ENCODE results near the gene COX6A2. TPM values are rescaled to one million over a fixed set of nuclear protein-coding genes. Genes with fewer than 3 reads are reported as not detected.
A peak's percentile ranks its signal among the peaks of the same experiment; 100 is the strongest.

The COX6A2 gene
- total RNA-seq, 1 donor from 2014 or later = not detected

GRCh38 chr16:31470615-31471014 is 42.5 kb upstream of the COX6A2 start:
- no peak for DNase-seq (ENCODE audit: low spot score)
- Mint-ChIP-seq H3K27me3 (ENCODE audit: insufficient read depth) (peaks cover 45% of the 10 kb centered on the region), H3K4me1 (ENCODE audit: low read depth) (peaks cover 22% of the 10 kb centered on the region), H3K4me3 (no peak overlapping the region), H3K27ac (no peak overlapping the region), H3K36me3 (ENCODE audit: low read depth) (peaks cover 3% of the 10 kb centered on the region), H3K9me3 (no peaks in the 10 kb centered on the region)
- intact Hi-C loops (cut with micrococcal nuclease) = loop anchor here (10.0 kb wide), 1 partner anchor 64 kb away; no protein-coding TSS in a partner anchor

DNA sequence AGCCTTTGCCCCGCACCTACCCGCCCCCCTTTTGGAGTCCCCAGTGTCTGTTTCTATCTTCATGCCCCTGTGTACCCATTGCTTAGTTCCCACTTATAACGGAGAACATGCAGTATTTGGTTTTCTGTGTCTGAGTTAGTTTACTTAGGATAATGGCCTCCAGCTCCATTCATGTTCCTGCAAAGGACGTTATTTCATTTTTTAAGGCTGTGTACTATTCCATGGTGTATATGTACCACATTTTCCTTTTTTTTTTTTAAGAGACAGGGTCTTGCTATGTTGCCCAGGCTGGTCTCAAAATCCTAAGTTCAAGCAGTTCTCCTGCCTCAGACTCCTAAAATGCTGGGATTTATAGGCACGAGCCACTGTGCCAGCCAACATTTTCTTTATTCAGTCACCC is 39.7 kb upstream of the COX6A2 start:
- Mint-ChIP-seq H3K27ac (no peak overlapping the region), H3K4me3 (no peak overlapping the region), H3K9me3 (no peaks in the 10 kb centered on the region), H3K27me3 (ENCODE audit: insufficient read depth) (peaks cover 21% of the 10 kb centered on the region), H3K4me1 (ENCODE audit: low read depth) (peaks cover 20% of the 10 kb centered on the region), H3K36me3 (ENCODE audit: low read depth) (peaks cover 6% of the 10 kb centered on the region)
- intact Hi-C loops (cut with micrococcal nuclease) = no loop called here
- DNase-seq (ENCODE audit: low spot score) = no peak

GRCh38 chr16:31467151-31467773 is 39.1 kb upstream of the COX6A2 start:
- H3K27me3 Mint-ChIP-seq (ENCODE audit: insufficient read depth) = peaks cover 15% of the 10 kb centered on the region
- peaks cover 14% of the 10 kb centered on the region for H3K4me1 Mint-ChIP-seq (ENCODE audit: low read depth)
- no peak overlapping the region for H3K27ac Mint-ChIP-seq
- intact Hi-C loops (cut with micrococcal nuclease) = no loop called here
- H3K36me3 Mint-ChIP-seq (ENCODE audit: low read depth) = peaks cover 7% of the 10 kb centered on the region
- no peak for DNase-seq (ENCODE audit: low spot score)
- H3K9me3 Mint-ChIP-seq = no peaks in the 10 kb centered on the region
- no peak overlapping the region for H3K4me3 Mint-ChIP-seq

GRCh38 chr16:31466381-31466841 is 38.3 kb upstream of the COX6A2 start:
- no peak overlapping the region for H3K27ac Mint-ChIP-seq
- H3K9me3 Mint-ChIP-seq = no peaks in the 10 kb centered on the region
- H3K36me3 Mint-ChIP-seq (ENCODE audit: low read depth) = peaks cover 7% of the 10 kb centered on the region
- peaks cover 11% of the 10 kb centered on the region for H3K27me3 Mint-ChIP-seq (ENCODE audit: insufficient read depth)
- DNase-seq (ENCODE audit: low spot score) = no peak
- intact Hi-C loops (cut with micrococcal nuclease) = no loop called here
- no peak overlapping the region for H3K4me3 Mint-ChIP-seq
- H3K4me1 Mint-ChIP-seq (ENCODE audit: low read depth) = peaks cover 13% of the 10 kb centered on the region

DNA sequence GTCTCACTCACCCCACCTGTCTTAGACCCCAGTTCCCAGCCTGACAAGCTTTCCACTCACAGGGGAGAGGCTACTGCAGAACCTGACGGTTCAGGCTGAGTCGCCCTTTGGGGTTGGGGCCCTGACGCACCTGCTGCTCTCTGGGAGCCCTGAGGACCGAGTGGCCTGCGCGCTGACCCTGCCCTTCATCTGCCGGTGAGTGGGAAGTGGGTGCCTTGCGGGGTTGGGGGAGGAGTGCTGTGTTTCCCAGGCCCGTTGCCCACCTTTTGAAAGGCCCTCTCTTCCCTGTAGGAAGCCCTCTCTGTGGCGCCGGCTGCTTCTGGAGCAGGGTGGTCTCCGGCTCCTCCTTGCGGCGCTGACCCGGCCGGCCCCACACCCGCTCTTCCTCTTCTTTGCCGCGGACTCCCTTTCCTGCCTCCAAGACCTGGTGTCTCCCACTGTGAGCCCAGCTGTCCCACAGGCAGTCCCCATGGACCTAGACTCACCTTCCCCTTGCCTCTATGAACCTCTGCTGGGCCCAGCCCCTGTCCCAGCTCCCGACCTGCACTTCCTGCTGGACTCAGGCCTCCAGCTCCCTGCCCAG is 37.7 kb upstream of the COX6A2 start:
- peaks cover 18% of the 10 kb centered on the region for H3K4me1 Mint-ChIP-seq (ENCODE audit: low read depth)
- DNase-seq (ENCODE audit: low spot score) = no peak
- no peaks in the 10 kb centered on the region for H3K9me3 Mint-ChIP-seq
- H3K4me3 Mint-ChIP-seq = no peak overlapping the region
- H3K36me3 Mint-ChIP-seq (ENCODE audit: low read depth) = peaks cover 7% of the 10 kb centered on the region
- H3K27ac Mint-ChIP-seq = no peak overlapping the region
- intact Hi-C loops (cut with micrococcal nuclease) = no loop called here
- peaks cover 6% of the 10 kb centered on the region for H3K27me3 Mint-ChIP-seq (ENCODE audit: insufficient read depth)

DNA sequence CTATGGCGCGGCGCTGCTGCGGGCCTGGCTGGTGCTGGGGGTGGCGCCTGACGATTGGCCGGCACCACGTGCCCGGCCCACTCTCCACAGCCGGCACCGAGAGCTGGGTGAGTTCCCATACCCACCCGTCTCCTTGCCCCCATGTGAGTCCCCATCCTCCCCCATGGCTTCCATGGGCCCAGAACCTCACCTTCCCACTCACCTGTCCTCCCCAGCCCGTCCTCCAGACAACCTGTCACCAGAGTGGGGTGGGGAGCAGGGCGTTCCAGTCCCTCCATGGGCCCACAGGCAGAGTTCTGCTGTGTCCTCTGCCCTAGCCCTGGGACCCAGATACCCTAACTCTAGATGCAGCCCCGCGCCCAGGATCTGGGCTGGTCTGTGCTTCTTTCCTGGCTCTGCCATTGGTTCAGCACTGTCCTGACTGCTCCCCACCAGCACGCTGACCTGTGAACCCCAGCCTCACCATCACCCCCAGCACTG is 36.7 kb upstream of the COX6A2 start:
- no peak for DNase-seq (ENCODE audit: low spot score)
- Mint-ChIP-seq H3K9me3 (no peaks in the 10 kb centered on the region), H3K36me3 (ENCODE audit: low read depth) (peaks cover 7% of the 10 kb centered on the region), H3K27me3 (ENCODE audit: insufficient read depth) (no peaks in the 10 kb centered on the region), H3K27ac (no peak overlapping the region), H3K4me3 (no peak overlapping the region), H3K4me1 (ENCODE audit: low read depth) (peaks cover 29% of the 10 kb centered on the region)
- intact Hi-C loops (cut with micrococcal nuclease) = no loop called here

DNA sequence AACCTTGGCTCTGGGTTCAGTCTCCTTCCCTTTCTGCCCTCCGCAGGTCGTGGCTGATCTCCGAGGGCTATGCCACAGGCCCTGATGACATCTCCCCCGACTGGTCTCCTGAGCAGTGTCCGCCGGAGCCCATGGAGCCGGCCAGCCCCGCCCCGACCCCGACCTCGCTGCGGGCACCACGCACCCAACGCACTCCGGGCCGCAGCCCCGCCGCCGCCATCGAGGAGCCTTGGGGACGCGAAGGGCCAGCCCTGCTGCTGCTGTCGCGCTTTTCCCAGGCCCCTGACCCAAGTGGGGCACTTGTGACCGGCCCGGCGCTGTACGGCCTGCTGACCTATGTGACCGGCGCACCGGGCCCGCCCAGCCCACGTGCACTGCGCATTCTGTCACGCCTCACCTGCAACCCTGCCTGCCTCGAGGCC is 36.2 kb upstream of the COX6A2 start:
- H3K4me1 Mint-ChIP-seq (ENCODE audit: low read depth) = peaks cover 29% of the 10 kb centered on the region
- DNase-seq (ENCODE audit: low spot score) = no peak
- no peaks in the 10 kb centered on the region for H3K9me3 Mint-ChIP-seq
- no peak overlapping the region for H3K27ac Mint-ChIP-seq
- H3K36me3 Mint-ChIP-seq (ENCODE audit: low read depth) = peaks cover 7% of the 10 kb centered on the region
- no peaks in the 10 kb centered on the region for H3K27me3 Mint-ChIP-seq (ENCODE audit: insufficient read depth)
- no peak overlapping the region for H3K4me3 Mint-ChIP-seq
- intact Hi-C loops (cut with micrococcal nuclease) = no loop called here

- Mint-ChIP-seq H3K27ac (no peak overlapping the region), H3K27me3 (ENCODE audit: insufficient read depth) (no peaks in the 10 kb centered on the region), H3K4me3 (no peak overlapping the region), H3K9me3 (no peaks in the 10 kb centered on the region), H3K36me3 (ENCODE audit: low read depth) (peaks cover 11% of the 10 kb centered on the region), H3K4me1 (ENCODE audit: low read depth) (peaks cover 26% of the 10 kb centered on the region)
- intact Hi-C loops (cut with micrococcal nuclease) = no loop called here
- DNase-seq (ENCODE audit: low spot score) = no peak
Measured at GRCh38 chr16:31461921-31462804, 34.0 kb upstream of the COX6A2 start.

DNA sequence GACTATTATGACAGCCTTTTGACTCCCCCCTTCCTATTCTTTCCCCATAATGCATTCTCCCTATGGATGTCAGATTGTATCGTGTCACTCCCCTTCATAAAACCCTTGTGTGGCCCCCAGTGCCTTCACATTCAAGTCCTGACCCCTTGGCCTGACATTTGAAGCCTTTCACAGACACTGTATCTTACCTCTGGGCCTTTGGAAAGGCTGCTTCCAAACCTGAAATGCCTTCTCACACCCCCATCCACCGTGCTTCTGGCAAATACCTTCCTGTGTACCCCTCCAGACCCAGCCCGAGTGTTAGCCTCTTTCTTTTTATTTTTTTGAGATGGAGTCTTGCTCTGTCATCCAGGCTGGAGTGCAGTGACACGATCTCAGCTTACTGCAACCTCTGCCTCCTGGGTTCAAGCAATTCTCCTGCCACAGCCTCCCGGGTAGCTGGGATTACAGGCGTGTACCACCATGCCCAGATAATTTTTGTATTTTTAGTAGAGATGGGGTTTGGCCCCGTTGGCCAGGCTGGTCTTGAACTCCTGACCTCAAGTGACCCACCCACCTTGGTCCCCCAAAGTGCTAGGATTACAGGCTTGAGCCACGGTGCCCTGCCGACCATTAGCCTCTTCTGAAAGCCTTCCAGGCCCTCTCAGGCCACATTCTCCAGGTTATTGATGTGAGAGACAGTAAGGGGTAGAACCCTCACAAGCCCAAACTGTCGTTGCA is 33.2 kb upstream of the COX6A2 start:
- intact Hi-C loops (cut with micrococcal nuclease) = no loop called here
- H3K4me1 Mint-ChIP-seq (ENCODE audit: low read depth) = peaks cover 28% of the 10 kb centered on the region
- peak overlapping the region; percentile 50 for H3K4me3 Mint-ChIP-seq
- H3K36me3 Mint-ChIP-seq (ENCODE audit: low read depth) = peaks cover 11% of the 10 kb centered on the region
- no peak for DNase-seq (ENCODE audit: low spot score)
- H3K27me3 Mint-ChIP-seq (ENCODE audit: insufficient read depth) = no peaks in the 10 kb centered on the region
- H3K9me3 Mint-ChIP-seq = no peaks in the 10 kb centered on the region
- no peak overlapping the region for H3K27ac Mint-ChIP-seq

DNA sequence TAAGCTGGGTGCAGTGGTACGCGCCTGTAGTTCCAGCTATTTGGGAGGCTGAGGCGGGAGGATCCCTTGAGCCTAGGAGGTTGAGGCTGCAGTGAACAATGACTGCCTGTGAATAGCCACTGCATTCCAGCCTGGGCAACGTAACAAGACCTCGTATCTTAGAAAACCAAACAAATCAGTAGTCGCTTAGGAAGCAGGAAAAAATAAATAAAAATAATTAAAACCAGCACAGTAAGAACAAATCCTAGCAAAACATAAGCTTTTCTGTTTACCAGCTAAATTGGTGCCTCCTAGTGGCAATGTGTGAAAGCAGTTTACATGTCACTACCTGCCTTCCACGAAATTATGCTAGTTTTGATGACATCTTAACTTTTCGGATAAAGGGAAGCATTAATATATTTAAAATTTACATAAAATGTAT is 32.4 kb upstream of the COX6A2 start:
- peaks cover 15% of the 10 kb centered on the region for H3K36me3 Mint-ChIP-seq (ENCODE audit: low read depth)
- H3K27ac Mint-ChIP-seq = peak overlapping the region; percentile 26
- intact Hi-C loops (cut with micrococcal nuclease) = loop anchor here (1.0 kb wide), 2 partner anchors 237 to 253 kb away; a partner anchor contains a TSS
- peak overlapping the region; percentile 93 for H3K4me3 Mint-ChIP-seq
- DNase-seq (ENCODE audit: low spot score) = no peak
- no peaks in the 10 kb centered on the region for H3K9me3 Mint-ChIP-seq
- H3K4me1 Mint-ChIP-seq (ENCODE audit: low read depth) = peaks cover 33% of the 10 kb centered on the region
- H3K27me3 Mint-ChIP-seq (ENCODE audit: insufficient read depth) = no peaks in the 10 kb centered on the region

DNA sequence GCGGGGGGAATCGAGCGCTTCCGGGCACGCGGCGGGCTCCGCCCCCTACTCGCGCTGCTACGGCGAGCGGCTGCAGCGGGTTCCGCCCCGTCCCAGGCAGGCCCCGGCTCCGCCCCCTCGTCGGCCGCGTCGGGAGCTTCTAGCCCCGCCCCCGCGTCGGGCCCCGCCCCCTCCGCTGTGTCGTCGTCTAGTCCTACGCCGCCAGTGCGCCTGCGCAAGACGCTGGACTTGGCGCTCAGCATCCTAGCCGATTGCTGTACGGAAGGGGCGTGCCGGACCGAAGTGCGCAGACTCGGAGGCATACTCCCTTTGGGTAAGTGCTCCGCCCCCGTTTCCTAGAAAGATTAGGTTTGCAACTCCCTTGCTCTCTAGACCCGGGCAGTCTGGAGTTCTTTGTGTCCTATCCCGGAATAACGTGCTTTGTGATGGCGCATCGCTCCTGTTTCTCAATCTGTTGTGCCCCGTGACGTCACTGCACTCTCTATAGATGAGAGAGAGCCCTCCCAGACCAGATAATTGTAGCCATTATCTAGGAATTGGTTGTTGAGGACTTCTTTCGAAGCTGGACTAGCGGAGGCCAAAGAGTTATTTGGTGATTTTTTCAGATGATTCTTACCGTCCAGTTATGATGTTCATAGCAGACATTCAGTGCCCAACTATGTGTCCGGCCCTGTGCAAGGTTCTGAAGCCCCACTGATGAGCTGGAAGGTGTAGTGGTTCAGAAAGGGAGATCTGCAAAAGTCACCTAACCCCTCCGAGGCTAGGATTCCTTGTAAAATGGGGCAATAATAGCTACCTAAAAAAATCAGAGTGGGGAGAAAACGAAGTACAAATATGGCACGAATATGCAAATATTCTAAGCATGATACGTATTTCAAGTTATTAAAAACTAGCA is 31.8 kb upstream of the COX6A2 start:
- Mint-ChIP-seq H3K4me3 (peak overlapping the region; percentile 93), H3K9me3 (no peaks in the 10 kb centered on the region), H3K4me1 (ENCODE audit: low read depth) (peaks cover 39% of the 10 kb centered on the region), H3K27me3 (ENCODE audit: insufficient read depth) (no peaks in the 10 kb centered on the region), H3K36me3 (ENCODE audit: low read depth) (peaks cover 17% of the 10 kb centered on the region), H3K27ac (peak overlapping the region; percentile 95)
- peak; percentile 100 for DNase-seq (ENCODE audit: low spot score)
- intact Hi-C loops (cut with micrococcal nuclease) = loop anchor here (1.0 to 2.0 kb wide), 17 partner anchors 17 to 537 kb away; partner anchors contain the start of genes BCKDK, FBXL19, FUS and ITGAX

Measured in activated T-helper 1 cell treated with anti-CD3 and anti-CD28 coated beads, Interleukin-12 subunit alpha, Interleukin-12 subunit beta, Interleukin-2, Interleukin-4 antibody, amounts not matched to agents 30 ng/mL and 10 ng/mL and 1 ng/mL, durations not matched to agents 14 hours and 24 hours and 36 hours (primary cell).